HEK293 (cell line): ENCODE measurements around the gene FBXO10.

Experiments
- CTCF ChIA-PET: fragments of 350-600 bp; formaldehyde crosslinking; extraction: SDS; loops from one replicate; lab custom pipeline; 2021; ENCODE audit warnings: antibody characterized with exemption; lab: Yijun Ruan, JAX
- POLR2A ChIA-PET: fragments of 300-600 bp; formaldehyde crosslinking; extraction: SDS; loops from one replicate; lab custom pipeline; 2020; ENCODE audit warnings: antibody characterized with exemption, inconsistent platforms; lab: Yijun Ruan, JAX
- H3K27ac ChIP-seq: fragments of 200-500 bp; sonication (Bioruptor generic); 2 replicates; pipeline ENCODE4 v1.5.1; 2014; ENCODE audit warnings: low read depth, low read length, control low read depth, inconsistent platforms; ENCODE audit errors: extremely low read depth
- H3K36me3 ChIP-seq, 2 experiments: fragments of 200-500 bp in 1 of 2; sonication (Bioruptor generic) in 1 of 2; 1 replicate in 1 of 2; 2 replicates in 1 of 2; pipeline ENCODE4 v1.5.1; 2014 to 2017; ENCODE audit warnings: inconsistent platforms in 2 of 2, low read length in 2 of 2; ENCODE audit not compliant: control insufficient read depth in 2 of 2, insufficient read depth in 1 of 2
- H3K4me1 ChIP-seq: fragments of 200-500 bp; sonication (Bioruptor generic); 2 replicates; pipeline ENCODE4 v1.5.1; 2014; ENCODE audit warnings: mild to moderate bottlenecking, low read length, inconsistent platforms; ENCODE audit not compliant: control insufficient read depth, insufficient read depth
- H3K4me3 ChIP-seq: 2 replicates; pipeline ENCODE4 v1.5.1; 2011; ENCODE audit warnings: low read depth, mild to moderate bottlenecking, control low read depth, low read length, moderate library complexity
- H3K9me3 ChIP-seq: fragments of 200-500 bp; sonication (Bioruptor generic); 2 replicates; pipeline ENCODE4 v1.5.1; 2014; ENCODE audit warnings: low read depth, low read length, inconsistent platforms; ENCODE audit not compliant: control insufficient read depth, insufficient read depth
- BCL11A ChIP-seq: fragments of 450-650 bp; formaldehyde crosslinking; IDR thresholded peaks from 2 replicates; pipeline ENCODE4 v1.5.1; 2016; ENCODE audit warnings: low read depth, missing biosample characterization, missing genetic modification characterization
- EGR2 ChIP-seq: fragments of 450-650 bp; formaldehyde crosslinking; IDR thresholded peaks from 2 replicates; pipeline ENCODE4 v1.5.1; 2016; ENCODE audit warnings: low read depth, missing biosample characterization, missing genetic modification characterization
- GFI1B ChIP-seq: fragments of 450-650 bp; formaldehyde crosslinking; IDR thresholded peaks from 2 replicates; pipeline ENCODE4 v1.5.1; 2016; ENCODE audit warnings: missing biosample characterization, missing genetic modification characterization
- GLIS1 ChIP-seq: fragments of 450-650 bp; formaldehyde crosslinking; IDR thresholded peaks from 2 replicates; pipeline ENCODE4 v1.5.1; 2016; ENCODE audit warnings: missing biosample characterization, missing genetic modification characterization
- KLF10 ChIP-seq: fragments of 450-650 bp; IDR thresholded peaks from 2 replicates; pipeline ENCODE4 v1.5.1; 2018; ENCODE audit warnings: missing biosample characterization, mild to moderate bottlenecking, missing genetic modification characterization
- KLF9 ChIP-seq: fragments of 450-650 bp; formaldehyde crosslinking; IDR thresholded peaks from 2 replicates; pipeline ENCODE4 v1.5.1; 2016; ENCODE audit warnings: missing biosample characterization, missing genetic modification characterization, low read depth
- MYNN ChIP-seq: fragments of 450-650 bp; formaldehyde crosslinking; IDR thresholded peaks from 2 replicates; pipeline ENCODE4 v1.5.1; 2016; ENCODE audit warnings: missing biosample characterization, missing genetic modification characterization, borderline replicate concordance
- MZF1 ChIP-seq: fragments of 450-650 bp; formaldehyde crosslinking; IDR thresholded peaks from 2 replicates; pipeline ENCODE4 v1.5.1; 2017; ENCODE audit warnings: missing biosample characterization, missing genetic modification characterization, borderline replicate concordance
- SALL2 ChIP-seq: fragments of 450-650 bp; formaldehyde crosslinking; IDR thresholded peaks from 2 replicates; pipeline ENCODE4 v1.5.0; 2017; ENCODE audit warnings: missing biosample characterization, mild to moderate bottlenecking, missing genetic modification characterization, borderline replicate concordance
- SP2 ChIP-seq: fragments of 450-650 bp; formaldehyde crosslinking; IDR thresholded peaks from 2 replicates; pipeline ENCODE4 v1.5.1; 2016; ENCODE audit warnings: missing biosample characterization, missing genetic modification characterization
- TRIM28 ChIP-seq: IDR thresholded peaks from 2 replicates; pipeline ENCODE4 v1.6.1; 2011; ENCODE audit warnings: low read length, control low read depth, borderline replicate concordance
- WT1 ChIP-seq: fragments of 450-650 bp; formaldehyde crosslinking; IDR thresholded peaks from 2 replicates; pipeline ENCODE4 v1.5.1; 2016; ENCODE audit warnings: missing biosample characterization, missing genetic modification characterization
- ZBTB20 ChIP-seq: fragments of 450-650 bp; formaldehyde crosslinking; IDR thresholded peaks from 2 replicates; pipeline ENCODE4 v1.5.1; 2016; ENCODE audit warnings: missing biosample characterization, missing genetic modification characterization
- ZBTB7A ChIP-seq: fragments of 450-650 bp; formaldehyde crosslinking; IDR thresholded peaks from 2 replicates; pipeline ENCODE4 v1.5.1; 2016; ENCODE audit warnings: low read depth, missing biosample characterization, missing genetic modification characterization
- ZFHX2 ChIP-seq: fragments of 450-650 bp; formaldehyde crosslinking; conservative IDR thresholded peaks from 2 replicates; pipeline ENCODE4 v1.5.1; 2016; ENCODE audit warnings: missing biosample characterization, missing genetic modification characterization
- ZFP3 ChIP-seq: fragments of 450-650 bp; formaldehyde crosslinking; IDR thresholded peaks from 2 replicates; pipeline ENCODE4 v1.5.1; 2016; ENCODE audit warnings: low read depth, missing biosample characterization, missing genetic modification characterization
- ZNF157 ChIP-seq: fragments of 450-650 bp; formaldehyde crosslinking; IDR thresholded peaks from 2 replicates; pipeline ENCODE4 v1.5.1; 2016; ENCODE audit warnings: missing biosample characterization, missing genetic modification characterization
- ZNF248 ChIP-seq: fragments of 450-650 bp; formaldehyde crosslinking; IDR thresholded peaks from 2 replicates; pipeline ENCODE4 v1.5.1; 2017; ENCODE audit warnings: missing biosample characterization, missing genetic modification characterization
- ZNF302 ChIP-seq: fragments of 450-650 bp; formaldehyde crosslinking; IDR thresholded peaks from 2 replicates; pipeline ENCODE4 v1.5.1; 2016; ENCODE audit warnings: missing biosample characterization, missing genetic modification characterization, low read depth
- ZNF324 ChIP-seq: fragments of 450-650 bp; formaldehyde crosslinking; IDR thresholded peaks from 2 replicates; pipeline ENCODE4 v1.5.1; 2016; ENCODE audit warnings: missing biosample characterization, missing genetic modification characterization
- ZNF354C ChIP-seq: fragments of 450-650 bp; formaldehyde crosslinking; IDR thresholded peaks from 2 replicates; pipeline ENCODE4 v1.5.1; 2016; ENCODE audit warnings: missing biosample characterization, missing genetic modification characterization, low read depth, borderline replicate concordance
- ZNF549 ChIP-seq: fragments of 450-650 bp; IDR thresholded peaks from 2 replicates; pipeline ENCODE4 v1.5.1; 2018; ENCODE audit warnings: missing biosample characterization, missing genetic modification characterization, mild to moderate bottlenecking, inconsistent platforms, moderate library complexity
- ZNF664 ChIP-seq: fragments of 450-650 bp; formaldehyde crosslinking; IDR thresholded peaks from 2 replicates; pipeline ENCODE4 v1.5.1; 2016; ENCODE audit warnings: missing biosample characterization, missing genetic modification characterization
- ZNF747 ChIP-seq: fragments of 450-650 bp; formaldehyde crosslinking; IDR thresholded peaks from 2 replicates; pipeline ENCODE4 v1.5.1; 2016; ENCODE audit warnings: missing biosample characterization, missing genetic modification characterization
- ZSCAN23 ChIP-seq: fragments of 450-650 bp; formaldehyde crosslinking; IDR thresholded peaks from 2 replicates; pipeline ENCODE4 v1.5.1; 2016; ENCODE audit warnings: missing biosample characterization, missing genetic modification characterization
- ZXDB ChIP-seq: fragments of 450-650 bp; formaldehyde crosslinking; IDR thresholded peaks from 2 replicates; pipeline ENCODE4 v1.5.1; 2016; ENCODE audit warnings: missing biosample characterization, missing genetic modification characterization
- TF ChIP-seq, protein P1 (sequence below): fragments of 450-650 bp; formaldehyde crosslinking; IDR thresholded peaks from 2 replicates; pipeline ENCODE4 v1.5.1; 2016; ENCODE audit warnings: missing biosample characterization, missing genetic modification characterization
- TF ChIP-seq, protein P2 (sequence below): fragments of 450-650 bp; formaldehyde crosslinking; IDR thresholded peaks from 2 replicates; pipeline ENCODE4 v1.5.1; 2016; ENCODE audit warnings: missing biosample characterization, missing genetic modification characterization
- TF ChIP-seq, protein P3 (sequence below): fragments of 450-650 bp; formaldehyde crosslinking; IDR thresholded peaks from 2 replicates; pipeline ENCODE4 v1.5.1; 2016; ENCODE audit warnings: missing biosample characterization, missing genetic modification characterization
- TF ChIP-seq, protein P4 (sequence below): sonication (generic); formaldehyde crosslinking; IDR thresholded peaks from 2 replicates; pipeline ENCODE4 v1.8.1; 2022; ENCODE audit warnings: mild to moderate bottlenecking, moderate library complexity, missing genetic modification reagents
- TF ChIP-seq, protein P5 (sequence below): fragments of 450-650 bp; formaldehyde crosslinking; IDR thresholded peaks from 2 replicates; pipeline ENCODE4 v1.5.1; 2016; ENCODE audit warnings: missing biosample characterization, missing genetic modification characterization

FBXO10 gene

DNA sequence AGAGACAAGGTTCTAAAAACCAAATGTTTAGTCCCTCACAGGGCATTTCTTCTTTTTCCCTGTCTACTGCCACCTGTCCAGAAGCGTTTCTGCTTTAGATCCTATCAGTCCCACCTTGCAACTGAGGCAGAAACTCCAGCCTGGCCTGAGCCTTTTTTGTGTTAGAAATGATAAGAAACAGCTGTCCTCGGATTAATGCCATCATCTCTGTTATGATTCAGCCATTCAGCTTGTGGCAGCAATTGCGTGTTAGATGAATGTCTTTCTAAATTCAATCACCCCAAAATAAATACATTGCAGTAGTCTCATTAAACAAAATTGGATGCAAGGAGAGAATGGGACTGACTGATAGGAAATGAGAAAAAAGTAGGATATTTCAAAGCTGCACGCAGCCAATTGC is 46.3 kb upstream of the FBXO10 start (continued):
- TF ChIP-seq WT1 (tag by site-specific recombination) (no peak), KLF10 (tag by site-specific recombination) (no peak), GFI1B (tag by site-specific recombination) (no peak)

DNA sequence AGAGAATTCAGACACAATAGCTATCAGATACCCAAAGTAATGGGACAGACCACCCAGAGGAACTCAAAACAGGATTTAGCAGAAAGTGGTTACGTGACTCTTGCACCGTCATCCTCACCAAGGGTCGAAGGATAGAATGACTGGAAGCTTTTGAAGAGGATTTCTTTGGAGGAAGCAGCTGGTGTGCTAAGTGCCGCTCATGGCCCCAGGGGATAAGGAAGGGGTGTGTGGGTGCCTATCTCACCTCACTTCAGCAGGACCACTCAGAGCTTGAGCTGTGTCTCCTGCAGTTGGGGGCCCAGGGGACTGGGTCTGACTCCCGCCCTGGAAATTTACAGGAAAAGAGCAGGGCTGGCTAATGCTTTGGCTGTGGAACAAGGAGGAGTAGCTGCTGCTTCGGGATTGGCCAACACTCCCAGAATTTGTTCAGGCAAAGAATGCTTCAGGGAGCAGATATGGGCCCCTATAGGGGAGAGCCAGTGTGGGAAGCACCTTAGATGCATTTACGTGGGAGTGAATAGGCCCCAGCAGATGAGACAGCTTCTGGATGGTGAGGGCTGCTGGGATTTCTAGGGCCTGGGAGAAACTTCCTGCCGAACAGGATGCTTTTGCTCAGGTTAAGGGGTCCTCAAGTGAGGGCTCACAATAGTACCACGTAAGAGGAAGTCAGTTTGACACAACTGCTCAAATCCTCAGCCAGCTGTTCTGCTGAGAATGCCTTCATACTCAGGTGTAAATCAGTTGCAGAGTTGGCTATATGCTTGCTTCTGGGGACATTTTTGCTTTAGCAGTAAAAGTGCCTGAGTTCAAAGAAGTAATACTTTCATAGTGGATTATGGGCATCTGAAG is 45.3 kb upstream of the FBXO10 start:
- POLR2A ChIA-PET, result no interaction called here

DNA sequence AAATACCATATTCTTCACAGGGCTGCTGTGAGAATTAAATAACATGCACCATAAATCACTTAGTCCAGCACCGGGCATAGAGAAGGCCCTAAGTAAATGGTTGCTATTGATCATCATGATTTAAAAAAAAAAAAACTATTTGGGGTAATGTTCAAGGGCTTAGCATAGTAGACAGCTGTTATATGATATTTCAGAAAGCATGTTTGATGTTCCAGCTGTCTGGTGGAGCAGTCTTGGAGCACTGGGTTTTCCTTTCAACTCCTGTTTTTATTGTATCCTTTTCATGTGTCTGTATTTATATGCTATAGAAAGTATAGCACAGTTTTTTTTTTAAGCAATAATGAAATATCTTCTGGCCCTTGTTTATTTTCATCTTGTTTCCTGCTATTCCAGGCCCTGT is 44.2 kb upstream of the FBXO10 start:
- H3K4me1 ChIP-seq, result no peaks in the 10 kb centered on the region
- ChIA-PET CTCF (interaction anchor here (0.6 to 0.7 kb wide), 2 partner anchors 203 to 380 kb away, joined by 3 to 5 read pairs; no protein-coding TSS in a partner anchor), POLR2A (interaction anchor here (0.6 kb wide), 1 partner anchor 495 kb away, joined by 4 read pairs; no protein-coding TSS in a partner anchor)
- no peaks in the 10 kb centered on the region for H3K36me3 ChIP-seq
- H3K4me3 ChIP-seq, result no peak overlapping the region
- H3K9me3 ChIP-seq, result no peaks in the 10 kb centered on the region
- H3K27ac ChIP-seq, result no peak overlapping the region
- TF ChIP-seq MZF1 (tag by site-specific recombination), result no peak
- TF ChIP-seq, protein P1, sequence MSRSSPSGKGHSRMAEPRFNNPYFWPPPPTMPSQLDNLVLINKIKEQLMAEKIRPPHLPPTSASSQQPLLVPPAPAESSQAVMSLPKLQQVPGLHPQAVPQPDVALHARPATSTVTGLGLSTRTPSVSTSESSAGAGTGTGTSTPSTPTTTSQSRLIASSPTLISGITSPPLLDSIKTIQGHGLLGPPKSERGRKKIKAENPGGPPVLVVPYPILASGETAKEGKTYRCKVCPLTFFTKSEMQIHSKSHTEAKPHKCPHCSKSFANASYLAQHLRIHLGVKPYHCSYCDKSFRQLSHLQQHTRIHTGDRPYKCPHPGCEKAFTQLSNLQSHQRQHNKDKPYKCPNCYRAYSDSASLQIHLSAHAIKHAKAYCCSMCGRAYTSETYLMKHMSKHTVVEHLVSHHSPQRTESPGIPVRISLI (tag by site-specific recombination), result no peak
- no peak for TF ChIP-seq ZNF302
- TF ChIP-seq, protein P2, sequence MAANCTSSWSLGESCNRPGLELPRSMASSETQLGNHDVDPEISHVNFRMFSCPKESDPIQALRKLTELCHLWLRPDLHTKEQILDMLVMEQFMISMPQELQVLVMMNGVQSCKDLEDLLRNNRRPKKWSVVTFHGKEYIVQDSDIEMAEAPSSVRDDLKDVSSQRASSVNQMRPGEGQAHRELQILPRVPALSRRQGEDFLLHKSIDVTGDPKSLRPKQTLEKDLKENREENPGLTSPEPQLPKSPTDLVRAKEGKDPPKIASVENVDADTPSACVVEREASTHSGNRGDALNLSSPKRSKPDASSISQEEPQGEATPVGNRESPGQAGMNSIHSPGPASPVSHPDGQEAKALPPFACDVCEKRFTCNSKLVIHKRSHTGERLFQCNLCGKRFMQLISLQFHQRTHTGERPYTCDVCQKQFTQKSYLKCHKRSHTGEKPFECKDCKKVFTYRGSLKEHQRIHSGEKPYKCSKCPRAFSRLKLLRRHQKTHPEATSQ (tag by site-specific recombination), result no peak
- TF ChIP-seq MYNN, result no peak
- TF ChIP-seq, protein P3, sequence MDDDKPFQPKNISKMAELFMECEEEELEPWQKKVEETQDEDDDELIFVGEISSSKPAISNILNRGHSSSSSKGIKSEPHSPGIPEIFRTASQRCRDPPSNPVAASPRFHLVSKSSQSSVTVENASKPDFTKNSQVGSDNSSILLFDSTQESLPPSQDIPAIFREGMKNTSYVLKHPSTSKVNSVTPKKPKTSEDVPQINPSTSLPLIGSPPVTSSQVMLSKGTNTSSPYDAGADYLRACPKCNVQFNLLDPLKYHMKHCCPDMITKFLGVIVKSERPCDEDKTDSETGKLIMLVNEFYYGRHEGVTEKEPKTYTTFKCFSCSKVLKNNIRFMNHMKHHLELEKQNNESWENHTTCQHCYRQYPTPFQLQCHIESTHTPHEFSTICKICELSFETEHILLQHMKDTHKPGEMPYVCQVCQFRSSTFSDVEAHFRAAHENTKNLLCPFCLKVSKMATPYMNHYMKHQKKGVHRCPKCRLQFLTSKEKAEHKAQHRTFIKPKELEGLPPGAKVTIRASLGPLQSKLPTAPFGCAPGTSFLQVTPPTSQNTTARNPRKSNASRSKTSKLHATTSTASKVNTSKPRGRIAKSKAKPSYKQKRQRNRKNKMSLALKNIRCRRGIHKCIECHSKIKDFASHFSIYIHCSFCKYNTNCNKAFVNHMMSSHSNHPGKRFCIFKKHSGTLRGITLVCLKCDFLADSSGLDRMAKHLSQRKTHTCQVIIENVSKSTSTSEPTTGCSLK (tag by site-specific recombination), result no peak
- TF ChIP-seq KLF9, result no peak

More for the DNA sequence above, 45.3 kb upstream of the FBXO10 start:
- H3K36me3 ChIP-seq, result no peaks in the 10 kb centered on the region
- no peaks in the 10 kb centered on the region for H3K4me1 ChIP-seq
- no peak overlapping the region for H3K4me3 ChIP-seq
- H3K27ac ChIP-seq, result no peak overlapping the region
- no peaks in the 10 kb centered on the region for H3K9me3 ChIP-seq
- CTCF ChIA-PET, result interaction anchor here (0.8 kb wide), 1 partner anchor 39 kb away, joined by 3 read pairs; no protein-coding TSS in a partner anchor
- TF ChIP-seq ZXDB (tag by site-specific recombination) (no peak), ZFP3 (tag by site-specific recombination) (no peak), GLIS1 (tag by site-specific recombination) (no peak), ZNF248 (tag by site-specific recombination) (no peak), TRIM28 (no peak), ZBTB7A (tag by site-specific recombination) (no peak), ZNF747 (no peak), ZNF157 (tag by site-specific recombination) (no peak), ZSCAN23 (tag by site-specific recombination) (no peak), MYNN (no peak), SALL2 (tag by site-specific recombination) (no peak), ZFHX2 (tag by site-specific recombination) (peak; percentile 55), SP2 (tag by site-specific recombination) (no peak), ZNF354C (tag by site-specific recombination) (no peak), BCL11A (tag by site-specific recombination) (no peak), ZNF664 (tag by site-specific recombination) (no peak), ZNF549 (tag by site-specific recombination) (no peak), ZNF324 (no peak), ZBTB20 (tag by site-specific recombination) (peak; percentile 21; the same call in 1 of the 2 replicates), EGR2 (0 out of 2 replicates have a peak, but pooled peaks have one; percentile 15), KLF9 (no peak)
- TF ChIP-seq, protein P4, sequence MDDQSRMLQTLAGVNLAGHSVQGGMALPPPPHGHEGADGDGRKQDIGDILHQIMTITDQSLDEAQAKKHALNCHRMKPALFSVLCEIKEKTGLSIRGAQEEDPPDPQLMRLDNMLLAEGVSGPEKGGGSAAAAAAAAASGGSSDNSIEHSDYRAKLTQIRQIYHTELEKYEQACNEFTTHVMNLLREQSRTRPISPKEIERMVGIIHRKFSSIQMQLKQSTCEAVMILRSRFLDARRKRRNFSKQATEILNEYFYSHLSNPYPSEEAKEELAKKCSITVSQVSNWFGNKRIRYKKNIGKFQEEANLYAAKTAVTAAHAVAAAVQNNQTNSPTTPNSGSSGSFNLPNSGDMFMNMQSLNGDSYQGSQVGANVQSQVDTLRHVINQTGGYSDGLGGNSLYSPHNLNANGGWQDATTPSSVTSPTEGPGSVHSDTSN (CRISPR knock-in tag), result no peak
- TF ChIP-seq, protein P5, sequence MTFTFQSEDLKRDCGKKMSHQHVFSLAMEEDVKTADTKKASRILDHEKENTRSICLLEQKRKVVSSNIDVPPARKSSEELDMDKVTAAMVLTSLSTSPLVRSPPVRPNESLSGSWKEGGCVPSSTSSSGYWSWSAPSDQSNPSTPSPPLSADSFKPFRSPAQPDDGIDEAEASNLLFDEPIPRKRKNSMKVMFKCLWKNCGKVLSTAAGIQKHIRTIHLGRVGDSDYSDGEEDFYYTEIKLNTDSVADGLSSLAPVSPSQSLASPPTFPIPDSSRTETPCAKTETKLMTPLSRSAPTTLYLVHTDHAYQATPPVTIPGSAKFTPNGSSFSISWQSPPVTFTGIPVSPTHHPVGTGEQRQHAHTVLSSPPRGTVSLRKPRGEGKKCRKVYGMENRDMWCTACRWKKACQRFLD (tag by site-specific recombination), result no peak
